GM21529 (cell line): ENCODE measurements around the gene PCDHB10.
"Not testable (repeated sequence)": the region's sequence is repeated elsewhere in the genome, so short reads cannot be mapped to it uniquely, and the experiment has no call there.

Experiments
- ATAC-seq: cut with Tn5 transposase; IDR thresholded peaks from one replicate; pipeline ENCODE4 v1.9.1; 2021; ENCODE audit not compliant: unreplicated experiment

Gene PCDHB10

GRCh38 chr5:141186897-141187512 is 5.1 kb upstream of the PCDHB10 start, which contains the start of gene PCDHB9:
PCDHB9 (plus strand) TSS chr5:141187161; CDS start chr5:141187319, 158 bp downstream.
- ATAC-seq, result no peak

DNA sequence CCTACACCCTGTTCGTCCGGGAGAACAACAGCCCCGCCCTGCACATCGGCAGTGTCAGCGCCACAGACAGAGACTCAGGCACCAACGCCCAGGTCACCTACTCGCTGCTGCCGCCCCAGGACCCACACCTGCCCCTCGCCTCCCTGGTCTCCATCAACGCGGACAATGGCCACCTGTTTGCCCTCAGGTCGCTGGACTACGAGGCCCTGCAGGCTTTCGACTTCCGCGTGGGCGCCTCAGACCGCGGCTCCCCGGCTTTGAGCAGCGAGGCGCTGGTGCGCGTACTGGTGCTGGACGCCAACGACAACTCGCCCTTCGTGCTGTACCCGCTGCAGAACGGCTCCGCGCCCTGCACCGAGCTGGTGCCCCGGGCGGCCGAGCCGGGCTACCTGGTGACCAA is 3.5 kb upstream of the PCDHB10 start:
- ATAC-seq, result not testable (repeated sequence)

DNA sequence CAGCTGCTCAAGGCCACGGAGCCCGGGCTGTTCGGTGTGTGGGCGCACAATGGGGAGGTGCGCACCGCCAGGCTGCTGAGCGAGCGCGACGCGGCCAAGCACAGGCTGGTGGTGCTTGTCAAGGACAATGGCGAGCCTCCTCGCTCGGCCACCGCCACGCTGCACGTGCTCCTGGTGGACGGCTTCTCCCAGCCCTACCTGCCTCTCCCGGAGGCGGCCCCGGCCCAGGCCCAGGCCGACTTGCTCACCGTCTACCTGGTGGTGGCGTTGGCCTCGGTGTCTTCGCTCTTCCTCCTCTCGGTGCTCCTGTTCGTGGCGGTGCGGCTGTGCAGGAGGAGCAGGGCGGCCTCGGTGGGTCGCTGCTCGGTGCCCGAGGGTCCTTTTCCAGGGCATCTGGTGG is 3.0 kb upstream of the PCDHB10 start:
- ATAC-seq, result not testable (repeated sequence)

DNA sequence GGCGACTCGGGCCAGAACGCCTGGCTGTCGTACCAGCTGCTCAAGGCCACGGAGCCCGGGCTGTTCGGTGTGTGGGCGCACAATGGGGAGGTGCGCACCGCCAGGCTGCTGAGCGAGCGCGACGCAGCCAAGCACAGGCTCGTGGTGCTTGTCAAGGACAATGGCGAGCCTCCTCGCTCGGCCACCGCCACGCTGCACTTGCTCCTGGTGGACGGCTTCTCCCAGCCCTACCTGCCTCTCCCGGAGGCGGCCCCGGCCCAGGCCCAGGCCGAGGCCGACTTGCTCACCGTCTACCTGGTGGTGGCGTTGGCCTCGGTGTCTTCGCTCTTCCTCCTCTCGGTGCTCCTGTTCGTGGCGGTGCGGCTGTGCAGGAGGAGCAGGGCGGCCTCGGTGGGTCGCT is 2.2 kb downstream of the PCDHB10 start:
- not testable (repeated sequence) for ATAC-seq

- ATAC-seq, result no peak
Observed at GRCh38 chr5:141196363-141196762, 4.2 kb downstream of the PCDHB10 start.

- no peak for ATAC-seq
Observed at GRCh38 chr5:141199359-141200235, 7.4 kb downstream of the PCDHB10 start, which contains the start of gene PCDHB11. PCDHB11 (plus strand) TSS chr5:141199627; CDS start chr5:141199775, 148 bp downstream.

DNA sequence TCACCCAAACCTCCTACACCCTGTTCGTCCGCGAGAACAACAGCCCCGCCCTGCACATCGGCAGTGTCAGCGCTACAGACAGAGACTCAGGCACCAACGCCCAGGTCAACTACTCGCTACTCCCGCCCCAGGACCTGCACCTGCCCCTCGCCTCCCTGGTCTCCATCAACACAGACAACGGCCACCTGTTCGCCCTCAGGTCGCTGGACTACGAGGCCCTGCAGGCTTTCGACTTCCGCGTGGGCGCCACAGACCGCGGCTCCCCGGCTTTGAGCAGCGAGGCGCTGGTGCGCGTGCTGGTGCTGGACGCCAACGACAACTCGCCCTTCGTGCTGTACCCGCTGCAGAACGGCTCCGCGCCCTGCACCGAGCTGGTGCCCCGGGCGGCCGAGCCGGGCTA is 9.0 kb downstream of the PCDHB10 start:
- not testable (repeated sequence) for ATAC-seq

- not testable (repeated sequence) for ATAC-seq
Observed at GRCh38 chr5:141201646-141202045, 9.5 kb downstream of the PCDHB10 start.

- ATAC-seq, result no peak
Observed at GRCh38 chr5:141208478-141208877, 16.3 kb downstream of the PCDHB10 start, which contains the start of gene PCDHB12. PCDHB12 (plus strand) TSS chr5:141208719; CDS start chr5:141208908, 189 bp downstream.

- not testable (repeated sequence) for ATAC-seq
Observed at GRCh38 chr5:141210281-141210680, 18.1 kb downstream of the PCDHB10 start.

- not testable (repeated sequence) for ATAC-seq
Observed at GRCh38 chr5:141210849-141211248, 18.7 kb downstream of the PCDHB10 start.

GRCh38 chr5:141213656-141214339 is 21.6 kb downstream of the PCDHB10 start, which contains the start of gene PCDHB13:
PCDHB13 (plus strand) TSS chr5:141213919; CDS start chr5:141214124, 205 bp downstream.
- not testable (repeated sequence) for ATAC-seq

GRCh38 chr5:141214583-141214982 is 22.4 kb downstream of the PCDHB10 start:
- ATAC-seq, result not testable (repeated sequence)

DNA sequence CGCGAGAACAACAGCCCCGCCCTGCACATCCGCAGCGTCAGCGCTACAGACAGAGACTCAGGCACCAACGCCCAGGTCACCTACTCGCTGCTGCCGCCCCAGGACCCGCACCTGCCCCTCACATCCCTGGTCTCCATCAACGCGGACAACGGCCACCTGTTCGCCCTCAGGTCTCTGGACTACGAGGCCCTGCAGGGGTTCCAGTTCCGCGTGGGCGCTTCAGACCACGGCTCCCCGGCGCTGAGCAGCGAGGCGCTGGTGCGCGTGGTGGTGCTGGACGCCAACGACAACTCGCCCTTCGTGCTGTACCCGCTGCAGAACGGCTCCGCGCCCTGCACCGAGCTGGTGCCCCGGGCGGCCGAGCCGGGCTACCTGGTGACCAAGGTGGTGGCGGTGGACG is 23.4 kb downstream of the PCDHB10 start:
- ATAC-seq, result not testable (repeated sequence)

DNA sequence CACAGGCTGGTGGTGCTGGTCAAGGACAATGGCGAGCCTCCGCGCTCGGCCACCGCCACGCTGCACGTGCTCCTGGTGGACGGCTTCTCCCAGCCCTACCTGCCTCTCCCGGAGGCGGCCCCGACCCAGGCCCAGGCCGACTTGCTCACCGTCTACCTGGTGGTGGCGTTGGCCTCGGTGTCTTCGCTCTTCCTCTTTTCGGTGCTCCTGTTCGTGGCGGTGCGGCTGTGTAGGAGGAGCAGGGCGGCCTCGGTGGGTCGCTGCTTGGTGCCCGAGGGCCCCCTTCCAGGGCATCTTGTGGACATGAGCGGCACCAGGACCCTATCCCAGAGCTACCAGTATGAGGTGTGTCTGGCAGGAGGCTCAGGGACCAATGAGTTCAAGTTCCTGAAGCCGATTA is 23.9 kb downstream of the PCDHB10 start:
- ATAC-seq, result not testable (repeated sequence)

- ATAC-seq, result no peak
Observed at GRCh38 chr5:141223112-141223783, 31.1 kb downstream of the PCDHB10 start, which contains the start of gene PCDHB14. PCDHB14 (plus strand) TSS chr5:141223343; CDS start chr5:141223506, 163 bp downstream.

GRCh38 chr5:141224844-141225243 is 32.7 kb downstream of the PCDHB10 start:
- ATAC-seq, result not testable (repeated sequence)

- ATAC-seq, result not testable (repeated sequence)
Observed at GRCh38 chr5:141225421-141225820, 33.3 kb downstream of the PCDHB10 start.

- ATAC-seq, result no peak
Observed at GRCh38 chr5:141234109-141234667, 42.0 kb downstream of the PCDHB10 start.

DNA sequence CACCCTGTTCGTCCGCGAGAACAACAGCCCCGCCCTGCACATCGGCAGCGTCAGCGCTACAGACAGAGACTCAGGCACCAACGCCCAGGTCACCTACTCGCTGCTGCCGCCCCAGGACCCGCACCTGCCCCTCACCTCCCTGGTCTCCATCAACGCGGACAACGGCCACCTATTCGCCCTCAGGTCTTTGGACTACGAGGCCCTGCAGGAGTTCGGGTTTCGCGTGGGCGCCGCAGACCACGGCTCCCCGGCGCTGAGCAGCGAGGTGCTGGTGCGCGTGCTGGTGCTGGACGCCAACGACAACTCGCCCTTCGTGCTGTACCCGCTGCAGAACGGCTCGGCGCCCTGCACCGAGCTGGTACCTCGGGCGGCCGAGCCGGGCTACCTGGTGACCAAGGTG is 43.8 kb downstream of the PCDHB10 start:
- ATAC-seq, result not testable (repeated sequence)
